Dermis microvascular lymphatic vessel endothelial cell (primary cell): Measurements from ENCODE around the gene DCTPP1. TPM values are rescaled to one million over a fixed set of nuclear protein-coding genes. Genes with fewer than 3 reads are reported as not detected.

Experiments used
- DNase-seq, 2 donors: peaks; one replicate each; pipeline versions ENCODE4 v3.0.0 to v3.0.0-alpha.2; 2010; ENCODE audit warnings: low read depth in 2 of 2
- total RNA-seq: library from RNA; depleted of rRNA; stranded (reverse); fragments of >200 nt; gene quantifications from 2 replicates; pipeline ENCODE4 v1.2.1, GENCODE V29; 2014

The DCTPP1 gene
- total RNA-seq, 1 donor from 2014 or later, result 80.9 TPM

DNA sequence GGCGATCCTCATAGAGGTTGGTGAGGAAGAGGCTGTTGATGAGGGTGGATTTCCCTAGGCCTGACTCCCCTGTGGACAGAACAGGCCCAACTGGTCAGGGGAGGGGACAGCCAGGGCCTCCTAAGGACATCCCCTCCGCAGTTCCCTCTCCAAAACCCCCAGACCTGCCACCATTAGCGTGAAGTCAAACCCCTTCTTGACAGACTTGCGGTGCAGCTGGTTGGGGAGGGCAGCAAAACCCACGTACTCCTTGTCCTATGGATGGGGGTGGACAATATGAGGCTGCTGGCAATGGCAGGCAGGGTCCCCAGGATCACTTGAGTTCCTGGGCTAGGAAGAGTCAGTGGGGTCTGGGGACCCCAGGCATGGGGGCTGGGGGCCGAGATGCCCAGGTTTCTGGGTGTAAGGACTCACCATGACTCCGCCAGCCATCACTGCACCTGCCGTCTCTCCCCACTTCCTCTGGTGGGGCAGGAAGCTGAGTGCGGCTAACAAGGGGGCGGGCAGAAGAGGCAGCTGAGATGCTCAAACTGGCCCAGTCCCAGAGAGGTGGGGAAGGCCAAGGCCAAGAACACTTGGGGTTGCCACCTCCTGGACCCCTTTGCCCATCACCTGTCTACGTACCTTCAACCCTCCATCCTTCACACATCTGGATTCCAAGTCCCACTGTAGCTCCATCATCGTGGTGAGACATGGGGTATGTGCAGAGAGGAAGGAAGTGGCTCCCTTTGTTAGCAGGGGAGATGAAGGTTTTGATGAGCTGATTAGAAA, 47.5 kb downstream of the DCTPP1 start, which contains the start of gene SEPTIN1:
TSS of gene SEPTIN1 (minus strand) at position 451 of the 771 bp plus-strand sequence. CDS start at position 432, 19 bp downstream.
- DNase-seq, result no peak

DNA sequence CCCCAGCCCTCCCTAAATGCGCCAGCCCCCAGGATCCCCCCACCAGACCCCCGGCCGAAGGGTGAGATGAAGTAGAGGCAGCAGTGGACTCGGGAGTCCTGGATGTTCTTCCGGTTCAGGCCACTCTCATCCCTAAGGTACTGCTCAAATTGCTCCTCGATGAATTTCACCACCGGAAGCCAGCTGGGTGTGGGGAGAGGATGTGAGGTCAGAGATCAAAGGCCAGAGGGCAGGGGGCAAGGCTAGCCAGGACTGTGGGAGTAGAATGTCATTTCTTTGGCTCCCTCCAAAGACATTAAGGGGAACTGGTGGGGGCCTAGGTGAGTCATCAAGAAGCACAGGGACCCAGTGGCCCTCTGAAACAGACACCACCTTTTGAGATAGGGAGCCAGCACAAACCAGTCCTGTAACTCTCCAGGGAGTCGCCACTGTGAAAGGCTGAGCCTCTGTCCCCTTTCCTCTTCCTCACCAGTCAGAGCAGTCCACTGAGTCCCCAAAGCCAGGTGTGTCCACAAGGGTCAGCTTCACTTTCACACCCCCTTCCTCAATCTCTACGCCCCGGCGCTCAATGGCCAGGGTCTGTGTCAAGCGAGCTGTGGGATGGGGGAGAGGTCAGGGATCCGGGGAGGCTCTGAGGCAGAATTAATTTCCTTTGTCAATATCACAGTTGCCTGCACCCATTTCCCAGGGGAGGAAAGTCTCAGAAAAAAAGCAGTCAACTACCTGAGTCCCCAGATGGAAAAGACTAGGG, 48.4 kb downstream of the DCTPP1 start:
- no peak for DNase-seq

DNA sequence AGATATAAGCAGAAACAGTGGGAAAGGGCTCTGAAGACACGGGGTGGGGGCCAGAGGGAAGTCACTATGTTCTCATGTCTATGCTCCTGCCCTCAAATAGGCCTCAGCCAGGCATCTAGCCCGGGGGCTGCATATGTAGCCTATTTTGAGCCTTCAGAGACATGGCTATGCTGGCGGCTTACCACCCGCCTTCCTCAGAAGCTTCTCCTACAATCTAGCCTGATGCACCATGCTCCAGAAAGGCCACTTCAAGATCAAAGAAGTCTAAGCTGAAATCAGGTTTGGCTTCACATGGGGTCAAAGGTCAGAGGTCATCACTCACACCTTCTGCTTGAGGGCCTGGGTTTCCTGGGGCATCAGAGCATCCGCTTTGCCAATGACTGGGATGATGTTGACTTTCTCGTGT, 49.0 kb downstream of the DCTPP1 start:
- no peak for DNase-seq

DNA sequence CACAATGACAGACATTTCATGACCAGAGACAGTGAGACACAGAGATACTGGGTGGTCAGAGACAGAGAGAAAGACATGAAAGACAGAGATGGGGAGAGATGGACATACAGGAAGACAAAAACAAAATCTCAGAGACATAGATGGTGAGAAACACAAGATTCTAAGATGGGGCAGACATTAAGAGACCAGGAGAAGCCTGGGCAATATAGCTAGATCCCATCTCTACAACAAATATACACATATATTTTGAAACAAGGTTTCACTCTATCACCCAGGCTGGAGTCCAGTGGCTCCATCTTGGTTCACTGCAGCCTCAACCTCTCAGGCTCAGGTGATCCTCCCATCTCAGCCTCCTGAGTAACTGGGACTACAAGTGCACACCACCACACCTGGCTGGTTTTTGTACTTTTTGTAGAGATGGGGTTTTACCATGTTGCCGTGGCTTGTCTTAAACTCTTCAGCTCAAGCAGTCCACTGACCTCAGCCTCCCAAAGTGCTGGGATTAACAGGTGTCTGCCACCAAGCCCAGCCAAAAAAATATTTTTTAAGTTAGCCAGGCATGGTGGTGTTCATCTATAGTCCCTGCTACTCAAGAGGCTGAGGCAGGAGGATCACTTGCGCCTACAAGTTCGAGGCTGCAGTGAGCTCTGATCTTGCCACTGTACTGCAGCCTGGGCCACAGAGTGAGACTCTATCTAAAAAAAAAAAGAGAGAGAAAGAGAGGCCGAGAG, 49.6 kb downstream of the DCTPP1 start:
- DNase-seq, result no peak

DNA sequence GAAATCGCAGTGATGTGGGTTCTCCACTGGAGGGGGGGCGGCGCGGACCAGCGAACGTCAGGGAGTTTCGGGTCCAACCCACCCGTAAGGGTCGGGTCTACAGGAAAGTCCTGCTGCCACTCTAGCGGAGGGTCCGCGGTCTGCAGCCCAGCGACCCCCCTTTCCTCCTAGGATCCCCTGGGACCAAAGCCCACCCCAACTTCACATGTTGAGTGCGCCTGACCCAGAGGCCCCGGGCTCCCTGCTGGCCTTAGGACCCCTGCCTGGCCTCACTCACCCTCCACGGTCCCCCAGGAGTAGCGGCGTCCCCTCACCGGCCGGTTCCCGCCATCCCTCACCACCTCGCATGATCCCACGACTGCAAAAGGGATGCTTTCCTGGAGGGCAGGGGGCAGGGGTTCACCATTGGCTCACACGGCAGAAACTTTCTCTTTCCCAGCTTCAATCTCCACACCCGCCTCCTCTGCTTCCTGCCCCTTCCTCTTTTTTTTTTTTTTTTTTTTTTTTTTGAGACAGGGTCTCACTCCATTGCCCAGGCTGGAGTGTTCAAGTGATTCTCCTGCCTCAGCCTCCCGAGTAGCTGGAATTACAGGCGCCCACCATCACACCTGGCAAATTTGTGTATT, 50.6 kb downstream of the DCTPP1 start:
- no peak for DNase-seq

DNA sequence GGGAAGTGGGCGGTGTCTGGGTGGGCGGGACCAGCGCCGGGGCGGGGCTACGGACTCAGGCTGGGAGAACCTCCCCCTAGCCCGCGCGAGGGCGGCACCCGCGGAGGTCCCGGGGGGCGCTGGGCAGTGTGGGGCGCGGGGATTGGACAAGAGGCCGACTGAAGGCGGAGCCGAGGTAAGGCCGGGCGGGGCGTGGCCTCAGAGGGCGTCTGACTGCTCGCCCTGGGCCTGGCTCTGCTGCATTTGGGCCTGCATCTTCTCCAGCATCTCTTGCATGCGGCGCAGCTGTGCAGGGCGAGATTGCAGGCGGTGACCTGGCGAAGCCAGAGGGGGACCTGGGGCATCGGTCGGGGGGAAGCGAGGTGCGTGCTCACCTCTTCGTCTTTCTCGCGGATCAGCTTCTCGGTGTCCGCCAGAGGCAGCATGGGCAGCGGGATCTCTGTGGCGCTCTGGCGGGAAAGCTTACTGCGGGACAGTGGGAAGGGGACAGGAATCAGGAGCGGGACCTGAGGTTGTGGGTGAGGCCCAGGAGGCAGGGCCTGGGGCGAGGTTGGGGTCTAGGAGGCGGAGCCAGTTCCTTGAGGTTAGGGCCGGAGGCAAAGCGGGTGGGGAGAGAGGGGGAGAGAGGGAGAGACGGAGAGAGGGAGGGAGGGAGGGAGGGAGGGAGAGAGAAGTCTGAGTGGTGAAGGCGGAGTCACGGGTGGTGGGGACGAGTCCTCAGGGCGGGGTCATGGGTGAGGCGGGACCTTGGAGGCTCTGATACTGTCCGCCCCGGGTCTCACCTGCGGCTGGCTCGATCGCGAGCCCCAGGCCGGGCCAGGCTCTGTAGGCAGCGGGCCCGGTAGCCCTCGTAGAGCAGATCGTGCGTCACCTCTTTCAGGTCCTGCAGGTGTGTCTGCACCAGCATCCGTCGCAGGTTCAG, 51.3 kb downstream of the DCTPP1 start:
- peak; percentile 88 to 98 for DNase-seq

DNA sequence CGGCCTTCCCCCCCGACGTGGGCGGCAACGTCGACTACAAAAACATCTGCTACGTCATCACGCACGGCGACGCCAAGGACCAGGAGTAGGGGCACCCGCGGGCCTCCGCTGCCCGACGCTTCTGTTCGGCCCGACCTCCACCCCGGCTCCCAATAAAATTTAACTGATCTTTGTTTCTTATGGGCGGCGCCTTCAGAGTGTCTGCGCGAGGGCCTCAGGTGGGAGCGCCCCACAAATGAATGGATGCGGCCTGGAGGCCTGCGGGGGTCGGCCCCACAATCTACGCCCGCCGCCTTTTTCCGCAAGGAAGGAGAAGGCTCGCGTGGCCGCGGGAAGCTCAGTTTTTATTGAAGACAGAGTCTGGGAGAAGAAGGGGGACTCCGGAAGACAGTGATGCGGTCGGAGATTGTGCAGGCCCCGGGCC, 52.0 kb downstream of the DCTPP1 start:
- peak; percentile 81 to 95 for DNase-seq

DNA sequence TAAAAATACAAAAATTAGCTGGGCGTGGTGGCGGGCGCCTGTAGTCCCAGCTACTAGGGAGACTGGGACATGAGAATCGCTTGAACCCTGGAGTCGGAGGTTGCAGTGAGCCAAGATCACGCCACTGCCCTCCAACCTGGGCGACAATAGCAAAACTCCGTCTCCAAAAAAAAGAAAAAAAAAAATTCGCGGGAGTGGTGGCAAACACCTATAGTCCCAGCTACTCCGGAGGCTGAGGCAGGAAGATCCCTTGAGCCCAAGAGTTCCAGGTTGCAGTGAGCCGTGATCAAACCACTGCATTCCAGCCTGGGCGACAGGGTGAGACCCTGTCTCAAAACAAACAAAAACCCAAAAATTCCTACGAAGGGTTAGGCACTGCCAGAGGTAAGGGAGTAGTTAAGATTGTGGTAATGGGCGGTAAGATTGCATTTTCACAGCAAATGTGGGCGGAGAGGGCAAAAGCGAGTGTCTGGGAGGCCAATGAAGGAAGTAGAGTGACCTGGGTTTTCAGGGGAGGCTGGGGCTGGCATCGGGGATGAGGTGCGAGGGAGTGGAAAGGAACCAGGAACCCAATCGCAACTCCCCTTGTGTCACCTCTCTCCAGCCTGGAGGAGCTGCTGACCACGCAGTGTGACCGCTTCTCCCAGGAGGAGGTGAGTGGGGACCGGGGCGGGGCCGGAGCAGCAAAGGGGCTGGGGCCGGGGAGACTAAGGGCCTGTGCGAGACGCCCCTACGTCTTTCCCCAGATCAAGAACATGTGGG, 52.6 kb downstream of the DCTPP1 start:
- DNase-seq, result no peak

DNA sequence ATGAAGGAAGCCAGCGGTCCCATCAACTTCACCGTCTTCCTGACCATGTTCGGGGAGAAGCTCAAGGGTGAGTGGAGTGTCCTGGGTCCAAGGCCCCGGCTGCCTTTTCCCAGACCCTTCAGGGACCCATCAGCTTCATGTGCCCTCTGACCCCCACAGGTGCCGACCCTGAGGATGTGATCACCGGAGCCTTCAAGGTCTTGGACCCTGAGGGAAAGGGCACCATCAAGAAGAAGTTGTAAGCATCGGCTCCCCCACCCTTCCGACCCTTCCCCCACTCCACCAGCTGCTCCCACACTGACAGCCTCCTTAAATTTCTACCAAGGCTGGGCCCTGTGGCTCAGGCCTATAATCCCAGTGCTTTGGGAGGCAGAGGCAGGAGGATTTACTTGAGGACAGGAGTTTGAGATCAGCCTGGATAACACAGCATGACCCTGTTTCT, 53.3 kb downstream of the DCTPP1 start:
- no peak for DNase-seq

DNA sequence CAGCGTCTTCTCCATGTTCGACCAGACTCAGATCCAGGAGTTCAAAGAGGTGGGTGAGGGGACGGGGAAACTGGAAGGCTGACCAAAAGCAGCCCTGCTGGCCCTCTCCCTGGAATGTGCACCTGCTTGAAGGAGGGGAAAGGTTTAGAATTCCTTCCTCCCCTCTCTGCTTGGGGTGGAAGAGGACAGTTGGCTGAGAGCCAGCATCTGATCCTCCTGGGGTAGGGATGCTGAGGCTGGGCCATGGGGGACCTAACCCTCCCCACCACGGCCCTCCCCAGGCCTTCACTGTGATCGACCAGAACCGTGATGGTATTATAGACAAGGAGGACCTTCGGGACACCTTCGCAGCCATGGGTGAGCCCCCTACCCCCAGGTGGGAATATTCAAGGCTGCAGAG, 54.0 kb downstream of the DCTPP1 start:
- no peak for DNase-seq

DNA sequence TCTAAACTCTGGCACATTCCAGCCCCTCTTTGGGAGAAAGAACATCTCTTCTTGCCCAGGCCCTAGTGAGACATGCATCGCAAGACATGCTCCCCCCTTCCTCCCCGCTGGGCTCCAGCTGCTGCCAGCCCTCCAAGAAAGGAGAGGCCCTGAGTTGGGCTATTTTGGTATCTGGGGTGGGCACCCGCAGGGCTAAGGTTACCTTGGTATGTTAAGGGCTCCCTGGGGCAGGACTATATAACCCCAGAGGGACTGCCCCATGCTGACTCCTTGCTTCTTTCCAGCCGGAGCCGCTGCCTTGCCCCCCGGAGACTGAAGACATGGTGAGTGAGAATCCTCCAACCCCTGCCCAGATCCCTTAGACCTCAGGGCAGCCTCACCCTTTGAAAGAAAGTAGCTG, 55.3 kb downstream of the DCTPP1 start, which contains the start of gene MYL11:
TSS of gene MYL11 (plus strand) at position 265 of the 400 bp plus-strand sequence. CDS start at position 321, 56 bp downstream.
- DNase-seq, result no peak

Other genes starting within 250 kb of the DCTPP1 start
- 1.1 and 2.4 TPM in 2 replicates for gene CORO1A, start 246.4 kb downstream of the DCTPP1 start, total RNA-seq
- gene BOLA2B, start 236.4 kb downstream of the DCTPP1 start, total RNA-seq, result 26.6 and 29.8 TPM in 2 replicates
- gene SLX1A, start 236.2 kb downstream of the DCTPP1 start, total RNA-seq, result 52.4 and 73.0 TPM in 2 replicates
- gene SULT1A3, start 230.8 kb downstream of the DCTPP1 start, total RNA-seq, result 2.2 and 3.3 TPM in 2 replicates
- 0.77 and 1.6 TPM in 2 replicates for gene NPIPB13, start 181.6 kb downstream of the DCTPP1 start, total RNA-seq
- 34.1 and 35.5 TPM in 2 replicates for gene CD2BP2, start 74.7 kb downstream of the DCTPP1 start, total RNA-seq
- gene TBC1D10B, start 59.5 kb downstream of the DCTPP1 start, total RNA-seq, result 22.2 and 31.9 TPM in 2 replicates
- 0.64 TPM in 1 of 2 replicates, not detected in the other for gene MYL11, start 55.2 kb downstream of the DCTPP1 start, total RNA-seq
- gene SEPTIN1, start 47.5 kb downstream of the DCTPP1 start, total RNA-seq, result under 0.01 and 0.38 TPM in 2 replicates
- 11.4 and 15.2 TPM in 2 replicates for gene ZNF48, start 34.6 kb downstream of the DCTPP1 start, total RNA-seq
- 7.6 and 14.0 TPM in 2 replicates for gene ZNF771, start 22.4 kb downstream of the DCTPP1 start, total RNA-seq
- 13.6 and 24.9 TPM in 2 replicates for gene SEPHS2, start 15.8 kb upstream of the DCTPP1 start, total RNA-seq
- gene ITGAL, start 42.7 kb upstream of the DCTPP1 start, total RNA-seq, result not detected in 2 replicates
- 13.7 and 17.7 TPM in 2 replicates for gene ZNF768, start 96.5 kb upstream of the DCTPP1 start, total RNA-seq
- 5.8 and 7.6 TPM in 2 replicates for gene ZNF747, start 104.8 kb upstream of the DCTPP1 start, total RNA-seq
- 3.1 and 4.3 TPM in 2 replicates for gene ZNF764, start 128.3 kb upstream of the DCTPP1 start, total RNA-seq
- gene ZNF688, start 141.7 kb upstream of the DCTPP1 start, total RNA-seq, result 3.9 and 6.7 TPM in 2 replicates
- 6.4 and 9.6 TPM in 2 replicates for gene ZNF785, start 155.7 kb upstream of the DCTPP1 start, total RNA-seq
- 3.2 and 4.9 TPM in 2 replicates for gene ZNF689, start 180.4 kb upstream of the DCTPP1 start, total RNA-seq
- gene PRR14, start 220.9 kb upstream of the DCTPP1 start, total RNA-seq, result 4.5 and 7.6 TPM in 2 replicates
- gene FBRS, start 228.4 kb upstream of the DCTPP1 start, total RNA-seq, result 6.9 and 13.4 TPM in 2 replicates